HG03432 (cell line): Measurements from ENCODE around the gene HIVEP3.
"Not testable (repeated sequence)": the region's sequence is repeated elsewhere in the genome, so short reads cannot be mapped to it uniquely, and the experiment has no call there.

Experiments
- ATAC-seq: cut with Tn5 transposase; IDR thresholded peaks from one replicate; pipeline ENCODE4 v1.9.1; 2021; ENCODE audit warnings: mild to moderate bottlenecking, moderate library complexity; ENCODE audit not compliant: unreplicated experiment

Gene HIVEP3

DNA sequence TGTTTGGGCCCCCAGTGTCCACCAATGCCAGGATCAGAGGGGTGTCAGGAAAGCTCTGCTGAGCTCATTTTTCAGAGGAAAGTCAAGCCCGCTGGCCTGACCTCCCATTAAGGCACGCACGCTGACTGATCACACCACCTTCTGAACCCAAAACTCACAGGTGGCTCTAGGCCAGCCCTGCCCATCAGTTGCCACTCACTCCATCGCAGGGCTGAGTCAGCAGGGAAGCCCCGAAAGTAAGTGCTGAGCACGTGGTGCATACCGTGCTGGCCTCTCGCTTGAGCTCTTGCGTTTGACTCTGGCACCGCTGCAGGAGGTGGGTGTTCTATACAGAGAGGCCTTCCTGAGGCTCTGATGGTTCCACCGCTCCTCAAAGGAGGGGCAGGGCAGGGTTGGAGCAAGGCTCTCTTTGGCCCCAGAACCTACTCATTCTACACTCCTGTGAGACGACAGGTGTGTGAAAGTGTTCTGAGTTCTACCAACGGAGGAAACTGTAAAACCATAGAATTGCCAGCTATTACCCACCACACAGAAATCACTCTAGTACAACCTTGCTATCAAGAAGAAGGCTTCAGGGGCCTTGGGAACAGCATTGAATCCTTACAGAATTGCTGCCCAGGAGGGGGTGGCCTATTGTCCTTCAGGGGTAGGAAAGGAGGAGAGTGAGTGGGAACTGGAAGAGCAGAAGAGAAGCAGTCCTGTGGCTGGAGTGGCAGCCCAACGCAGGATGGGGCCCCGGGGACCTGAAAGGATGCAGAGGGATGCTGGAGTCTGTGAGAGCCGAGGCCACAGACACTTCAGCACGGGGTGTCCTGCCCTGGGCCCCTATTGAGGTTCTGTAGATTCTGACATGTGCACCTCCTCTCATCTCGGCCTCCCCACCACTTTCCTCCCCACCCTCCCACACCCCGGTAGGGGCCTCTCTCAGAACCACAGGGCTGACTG, 219.5 kb downstream of the HIVEP3 start:
- peak; percentile 87 for ATAC-seq

DNA sequence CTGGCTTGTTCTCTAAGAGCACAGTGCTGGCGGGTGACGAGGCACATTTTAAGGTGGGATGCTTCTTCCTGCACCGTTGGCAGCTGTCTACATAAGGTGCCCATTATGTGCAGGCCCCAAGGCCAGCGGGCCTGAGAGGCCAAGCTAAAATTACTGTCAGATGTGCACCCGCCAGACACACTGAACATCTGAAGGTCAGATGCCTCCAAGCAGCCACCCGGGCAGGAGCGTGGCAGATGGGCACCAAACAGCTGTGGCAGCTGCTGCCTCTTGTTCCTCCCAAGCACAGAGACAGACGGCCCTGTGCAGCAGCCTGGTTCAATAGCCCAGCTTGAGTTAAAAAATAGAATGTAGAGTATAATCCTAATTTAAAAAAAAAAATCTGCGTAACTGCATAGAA, 222.3 kb downstream of the HIVEP3 start:
- ATAC-seq = no peak

DNA sequence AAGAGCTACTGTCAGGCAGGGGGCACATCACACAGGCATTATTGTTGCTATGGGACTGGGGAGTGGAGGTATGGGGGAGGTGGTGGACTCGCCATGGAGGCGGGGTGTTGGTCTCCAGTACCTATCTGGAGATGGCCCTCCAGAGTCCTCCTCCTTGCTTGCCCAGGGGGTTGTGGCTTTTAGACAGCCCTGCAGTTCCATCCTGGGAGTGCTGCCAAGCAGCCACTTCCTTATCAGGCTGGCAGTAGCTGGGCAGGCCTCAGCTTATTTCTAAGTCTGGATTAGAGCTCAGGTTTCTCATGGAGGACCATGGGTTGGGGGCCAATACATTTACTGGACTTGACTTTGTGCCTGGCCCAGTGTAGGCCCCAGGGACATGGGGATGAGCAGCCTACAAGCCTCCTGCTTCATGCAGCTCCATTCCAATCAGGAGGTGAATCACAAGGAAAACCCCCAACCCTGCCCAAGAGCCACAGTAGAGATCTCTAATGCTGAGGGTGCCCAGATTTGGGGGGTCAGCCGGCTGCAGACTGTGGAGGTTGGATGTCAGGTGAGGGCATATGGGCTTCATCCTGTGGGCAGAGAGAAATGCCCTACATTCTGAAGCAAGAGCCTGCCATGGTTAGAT, 223.5 kb downstream of the HIVEP3 start:
- ATAC-seq = no peak

DNA sequence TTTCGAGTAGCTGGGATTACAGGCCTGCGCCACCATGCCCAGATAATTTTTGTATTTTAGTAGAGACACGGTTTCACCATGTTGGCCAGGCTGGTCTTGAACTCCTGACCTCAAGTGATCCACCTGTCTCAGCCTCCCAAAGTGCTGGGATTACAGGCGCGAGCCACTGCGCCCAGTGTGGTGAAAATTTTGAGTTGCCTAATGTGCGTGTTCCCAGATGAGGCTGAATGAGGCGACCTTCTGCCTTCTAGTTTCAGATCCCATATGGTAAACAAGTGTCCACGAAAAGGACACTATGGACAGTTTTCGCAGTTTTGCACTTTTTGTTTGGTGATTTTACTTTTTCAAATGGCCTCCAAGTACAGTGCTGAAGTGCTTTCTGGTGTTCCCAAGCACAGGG, 226.8 kb downstream of the HIVEP3 start:
- ATAC-seq = not testable (repeated sequence)

DNA sequence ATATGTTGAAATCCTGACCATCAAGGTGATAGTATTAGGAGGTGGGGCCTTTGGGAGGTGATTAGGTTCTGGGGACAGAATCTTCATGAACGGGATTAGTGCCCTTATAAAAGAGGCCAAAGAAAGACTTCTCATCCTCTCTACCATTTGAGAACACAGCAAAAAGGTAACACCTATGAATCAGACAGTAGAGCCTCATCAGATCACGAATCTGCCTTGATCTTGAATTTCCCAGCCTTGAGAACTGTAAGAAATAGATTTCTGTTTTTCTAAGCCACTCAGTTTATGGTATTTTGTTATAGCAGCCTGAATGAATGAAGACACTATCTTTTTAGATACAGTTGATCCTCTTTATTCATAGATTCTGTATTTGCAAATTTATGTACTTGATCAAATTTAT, 227.3 kb downstream of the HIVEP3 start:
- no peak for ATAC-seq

DNA sequence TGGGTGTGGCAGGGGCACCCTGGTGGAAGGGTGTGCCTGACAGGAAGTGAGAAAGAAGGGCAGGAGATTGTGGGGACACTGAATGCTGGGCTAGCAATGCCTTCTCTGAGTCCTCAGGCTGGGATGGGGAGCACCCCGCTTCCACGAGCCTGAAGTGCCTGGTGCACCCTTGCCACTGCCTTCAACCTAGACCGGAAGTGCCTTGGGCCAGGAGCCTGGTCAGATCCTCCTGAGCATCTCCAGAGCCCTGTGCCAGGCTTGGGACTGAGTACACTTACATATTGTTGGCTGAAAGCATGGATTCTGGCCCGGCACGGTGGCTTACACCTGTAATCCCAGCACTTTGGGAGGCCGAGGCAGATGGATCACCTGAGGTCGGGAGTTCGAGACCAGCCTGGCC, 228.4 kb downstream of the HIVEP3 start:
- no peak for ATAC-seq

DNA sequence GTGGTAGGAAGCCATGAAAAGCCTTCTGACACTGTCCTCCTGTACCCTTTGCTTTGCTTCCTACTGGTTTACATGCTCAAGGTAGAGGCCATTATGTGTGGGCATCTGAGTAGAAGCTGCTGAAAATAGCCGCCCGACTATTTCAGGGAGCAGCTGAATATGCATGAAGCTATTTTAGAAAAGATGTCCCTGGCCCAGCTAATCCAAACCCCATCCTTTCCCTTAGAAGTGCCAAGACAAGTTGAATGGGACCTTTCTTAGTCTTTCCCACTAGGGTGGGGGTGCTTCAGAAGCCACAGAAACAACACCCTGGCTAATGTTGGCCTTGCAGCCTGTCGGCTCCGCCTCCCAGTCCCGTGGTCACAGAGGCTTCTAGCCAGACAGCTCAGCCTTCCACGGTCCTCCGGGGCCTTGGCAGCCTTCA, 229.2 kb downstream of the HIVEP3 start:
- no peak for ATAC-seq

DNA sequence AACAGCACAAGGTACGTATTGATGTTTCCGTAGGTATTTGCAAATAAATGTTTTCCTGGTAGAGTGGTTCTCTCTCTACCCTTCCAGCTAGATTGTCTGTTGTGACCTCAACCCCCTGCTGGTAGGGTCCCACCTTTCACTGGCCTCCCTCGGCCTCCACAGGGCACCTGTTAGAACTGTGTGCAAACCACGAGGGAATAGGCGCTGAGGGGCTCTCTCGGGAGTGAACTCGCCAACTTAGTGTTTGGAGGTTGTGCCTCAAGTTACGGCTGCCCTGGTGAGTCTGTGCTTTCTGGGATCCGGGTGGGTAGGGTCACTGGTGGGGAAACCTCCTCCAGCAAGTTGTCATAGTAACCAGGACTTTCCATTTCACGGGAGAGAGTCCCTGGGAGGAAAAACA, 229.6 kb downstream of the HIVEP3 start:
- no peak for ATAC-seq

DNA sequence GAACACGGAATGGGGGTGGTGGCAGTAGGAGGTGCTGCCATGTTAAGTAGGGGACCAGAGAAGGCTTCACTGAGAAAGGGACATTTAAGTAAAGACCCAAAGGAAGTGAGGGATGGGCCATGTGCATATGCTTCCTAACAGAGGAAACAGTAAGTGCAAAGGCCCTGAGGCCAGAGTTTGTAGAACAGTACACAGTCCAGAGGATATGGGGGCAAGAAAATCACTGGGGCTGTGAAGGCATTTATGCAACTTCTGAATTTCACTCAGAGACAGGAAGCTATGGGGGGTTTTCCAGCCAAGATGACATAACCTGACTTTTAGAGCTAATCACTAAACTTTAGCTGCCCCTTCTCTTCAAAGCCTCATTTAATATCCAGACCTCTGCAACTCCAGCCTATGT, 231.7 kb downstream of the HIVEP3 start:
- no peak for ATAC-seq

DNA sequence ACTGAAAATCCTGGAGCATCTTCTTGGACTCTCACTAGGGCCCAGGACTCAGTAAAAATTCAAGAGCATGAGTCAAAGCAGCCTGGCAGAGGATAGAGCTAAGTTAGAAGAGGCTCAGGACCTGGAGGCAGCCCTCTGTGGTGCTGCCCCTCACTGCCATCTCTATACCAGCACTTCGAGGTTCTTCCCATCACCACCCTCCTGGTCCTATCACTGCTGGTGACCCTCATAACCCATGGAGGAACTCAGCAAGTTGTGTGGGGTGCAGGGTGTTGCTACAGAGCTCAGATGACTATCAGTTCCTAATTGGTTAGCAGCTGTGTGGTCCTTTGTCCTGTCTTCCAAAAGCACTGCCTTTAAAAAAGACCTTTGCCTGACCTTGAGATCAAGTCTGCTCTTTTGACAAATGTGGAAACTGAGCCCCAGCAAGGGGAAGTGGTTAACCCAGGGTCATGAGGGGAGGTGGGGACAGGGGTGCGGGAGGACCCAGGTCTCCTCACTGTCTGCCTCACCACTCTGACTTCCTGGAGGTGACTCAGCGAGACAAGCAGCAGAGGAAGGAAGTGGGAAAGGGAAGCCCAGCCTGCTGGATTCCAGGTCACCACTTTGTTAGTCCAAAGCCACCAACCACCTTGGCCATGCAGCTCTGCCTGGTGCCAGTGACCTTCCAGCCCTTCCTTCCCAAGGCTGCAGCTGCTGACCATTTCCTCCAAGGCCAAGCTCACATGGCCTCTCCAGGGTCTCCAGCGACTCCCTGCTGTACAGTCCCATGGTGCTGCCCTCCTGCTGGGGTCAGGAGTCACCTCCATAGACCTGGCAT, 234.8 kb downstream of the HIVEP3 start:
- no peak for ATAC-seq

DNA sequence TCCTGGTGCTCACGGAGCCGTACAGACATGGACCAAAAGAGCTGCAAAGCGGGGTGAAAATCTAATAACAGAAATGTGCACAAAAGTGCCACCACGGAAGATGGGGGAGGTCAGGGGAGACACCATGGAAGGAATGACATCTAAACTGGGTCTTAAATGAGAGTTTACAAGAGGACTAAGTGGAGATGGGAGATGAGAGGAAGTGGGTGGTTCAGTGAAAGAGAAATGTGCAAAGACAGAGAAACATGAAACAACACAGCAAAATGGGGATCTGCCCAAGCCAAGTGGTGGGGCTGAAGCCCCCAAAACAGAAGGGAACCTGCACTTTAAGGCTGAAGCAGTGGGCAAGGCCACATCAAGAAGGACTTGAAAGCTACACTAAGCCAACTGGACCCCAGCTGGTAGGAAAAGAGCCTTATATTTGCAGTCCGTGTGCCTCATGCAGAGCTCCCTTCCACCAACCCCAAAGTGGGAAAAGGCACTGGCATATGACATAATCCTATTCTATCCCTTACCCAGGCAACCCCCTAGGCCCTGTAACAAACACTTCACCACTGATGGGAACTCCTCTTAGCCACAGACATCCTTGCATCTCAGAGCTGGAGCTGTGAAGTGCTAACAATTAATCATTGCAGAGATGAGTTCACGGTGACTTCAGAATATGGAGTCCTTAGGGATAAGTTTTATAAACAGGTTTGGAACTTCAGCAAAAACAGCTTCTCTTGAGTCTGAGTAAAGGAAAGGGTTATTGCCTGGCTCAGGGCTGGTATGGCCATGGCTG, 235.7 kb downstream of the HIVEP3 start:
- no peak for ATAC-seq

DNA sequence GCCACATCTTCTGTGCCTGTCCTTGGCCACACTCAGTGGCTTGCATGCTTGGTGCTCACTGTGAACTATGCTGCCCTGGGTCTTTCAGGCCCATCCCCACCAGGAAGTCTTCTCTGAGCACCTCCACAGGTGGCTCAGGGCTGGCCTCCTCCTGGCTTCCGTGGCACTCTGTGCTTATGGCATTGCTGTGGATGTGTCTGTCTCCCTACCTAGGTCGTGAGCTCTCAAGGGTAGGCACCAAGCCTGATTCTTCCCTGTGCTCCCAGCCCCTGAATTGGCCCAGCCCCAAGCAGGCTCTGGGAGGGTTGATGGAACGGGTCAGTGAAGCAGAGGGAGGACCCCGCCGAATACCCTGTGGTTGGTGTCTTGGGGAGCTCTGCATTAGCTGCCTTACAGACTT, 236.6 kb downstream of the HIVEP3 start:
- no peak for ATAC-seq

DNA sequence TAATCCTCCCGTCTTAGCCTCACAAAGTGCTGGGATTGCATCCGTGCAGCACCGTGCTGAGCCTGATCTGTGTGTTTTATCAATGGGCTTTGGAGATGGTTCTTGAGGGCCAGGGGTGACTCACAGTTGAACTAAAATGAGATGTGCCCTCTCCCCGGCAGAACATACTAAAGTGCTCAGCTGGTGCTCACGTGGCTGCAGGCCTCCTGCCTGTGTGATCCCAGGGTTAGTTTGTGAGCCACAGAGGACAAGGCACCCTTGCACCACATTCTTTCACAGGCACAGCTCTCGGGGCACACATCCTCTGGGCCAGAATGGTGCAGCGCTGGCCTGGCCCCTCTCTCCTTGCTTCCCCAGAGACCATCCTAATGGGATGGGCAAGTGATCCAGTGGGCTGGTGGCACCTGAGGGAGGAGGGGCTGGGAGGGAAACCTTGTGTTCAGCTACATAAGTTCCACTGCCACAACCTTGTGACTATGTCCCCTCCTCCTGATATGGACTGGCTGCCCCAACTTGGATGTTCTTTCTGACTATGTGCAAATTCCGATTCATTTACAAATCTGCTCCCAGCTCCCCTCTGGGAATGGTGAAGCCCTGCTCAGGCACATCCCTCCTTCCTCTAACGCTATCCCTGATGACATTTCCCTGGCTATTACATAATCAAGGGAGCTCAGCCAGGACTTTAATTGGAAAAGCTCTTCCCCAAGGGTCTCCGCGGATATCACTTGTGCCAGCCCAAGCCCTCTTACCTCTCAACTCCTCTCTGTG, 237.2 kb downstream of the HIVEP3 start:
- no peak for ATAC-seq

DNA sequence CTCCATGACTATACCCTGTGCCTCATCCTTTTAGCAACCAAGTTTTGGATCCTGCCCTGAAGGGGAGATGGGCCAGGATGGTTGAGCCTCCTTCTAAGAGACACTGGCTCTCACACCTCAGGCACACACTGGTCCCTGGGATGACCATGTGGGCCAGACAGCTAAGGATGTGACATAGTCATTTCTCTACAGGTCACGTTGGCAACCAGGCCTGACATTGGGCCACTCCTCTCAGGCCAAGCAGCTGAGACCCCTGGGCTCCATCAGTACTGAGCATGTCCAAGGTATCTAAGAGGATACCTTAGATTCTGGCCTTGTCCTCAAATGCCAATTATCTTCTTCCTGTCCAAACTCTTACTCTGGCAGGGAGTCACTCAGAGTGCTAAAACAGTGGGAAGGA, 238.7 kb downstream of the HIVEP3 start:
- no peak for ATAC-seq

DNA sequence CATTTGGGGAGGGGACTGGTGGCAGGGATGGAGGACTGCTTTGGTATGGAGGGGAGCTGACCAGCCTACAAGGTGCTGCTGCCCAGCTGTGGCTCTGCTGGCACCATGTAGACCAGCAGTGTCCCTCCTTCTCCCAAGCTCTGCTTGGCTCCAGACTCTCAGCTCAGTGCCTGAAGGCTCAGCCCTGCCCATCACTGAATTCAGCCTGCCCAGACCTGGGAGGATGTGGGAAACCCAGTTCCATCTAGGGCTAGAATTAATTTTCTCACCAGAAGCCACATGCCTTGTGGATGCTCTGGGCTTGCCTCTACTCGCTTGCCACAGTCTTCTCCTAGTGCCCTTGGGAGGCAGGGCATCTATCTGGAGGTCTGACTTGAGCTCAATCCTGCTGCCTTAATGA, 239.2 kb downstream of the HIVEP3 start:
- no peak for ATAC-seq

DNA sequence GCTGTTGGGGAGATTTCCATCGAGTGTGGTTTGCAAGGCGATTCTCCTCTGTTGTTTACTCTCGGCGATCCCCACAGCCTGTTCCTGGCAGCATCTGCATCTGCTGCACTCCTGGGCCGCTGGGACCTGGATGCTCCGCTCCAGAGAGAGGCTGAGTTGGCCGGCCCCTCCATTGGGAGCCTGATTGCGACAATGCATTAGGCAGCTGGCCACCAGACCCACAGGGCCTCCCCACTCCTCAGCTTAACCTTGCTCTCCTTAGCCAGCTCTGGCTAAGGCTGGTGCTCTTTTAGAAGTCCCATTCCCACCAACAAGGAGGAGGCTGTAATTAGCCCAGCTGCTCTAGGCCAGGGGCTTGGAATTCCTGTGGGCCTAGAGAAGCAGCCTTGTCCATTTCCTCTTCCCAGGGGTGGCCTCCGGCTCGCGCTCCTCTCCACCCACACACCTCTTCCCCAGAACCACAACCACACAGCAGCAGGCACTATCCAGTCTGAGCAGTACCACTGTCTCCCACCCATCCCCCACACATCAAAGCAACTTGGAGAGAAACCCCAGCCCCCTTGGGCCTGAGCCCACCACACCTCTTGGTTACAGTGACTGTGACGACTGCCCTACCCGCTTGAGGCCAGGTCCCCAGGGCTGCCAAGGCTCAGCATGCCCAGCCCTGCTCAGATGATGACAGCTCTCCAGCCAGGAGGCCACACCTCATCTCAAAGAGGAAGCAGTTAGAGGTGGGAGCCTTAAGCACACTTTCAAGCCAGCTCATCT, 240.4 kb downstream of the HIVEP3 start:
- ATAC-seq = peak; percentile 61

DNA sequence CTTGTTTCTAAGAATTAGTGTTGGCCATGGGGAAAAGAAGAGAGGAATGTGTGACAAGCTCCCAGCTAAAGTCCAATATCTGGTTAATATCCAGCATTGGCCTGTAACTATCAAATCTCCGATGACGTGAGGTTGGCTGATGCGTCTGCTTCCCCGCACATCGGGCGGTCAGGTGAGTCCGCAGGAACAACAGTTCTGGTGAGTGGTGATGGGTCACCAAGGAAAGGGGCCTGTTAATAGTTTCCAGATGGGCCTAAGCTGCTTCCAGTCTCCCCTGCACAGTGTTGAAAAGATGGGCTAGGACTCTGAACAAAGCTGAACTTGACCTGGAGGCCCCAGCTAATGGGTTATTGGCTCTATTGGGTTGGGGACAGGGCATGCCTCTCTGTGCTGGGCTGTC, 241.1 kb downstream of the HIVEP3 start:
- ATAC-seq = no peak

DNA sequence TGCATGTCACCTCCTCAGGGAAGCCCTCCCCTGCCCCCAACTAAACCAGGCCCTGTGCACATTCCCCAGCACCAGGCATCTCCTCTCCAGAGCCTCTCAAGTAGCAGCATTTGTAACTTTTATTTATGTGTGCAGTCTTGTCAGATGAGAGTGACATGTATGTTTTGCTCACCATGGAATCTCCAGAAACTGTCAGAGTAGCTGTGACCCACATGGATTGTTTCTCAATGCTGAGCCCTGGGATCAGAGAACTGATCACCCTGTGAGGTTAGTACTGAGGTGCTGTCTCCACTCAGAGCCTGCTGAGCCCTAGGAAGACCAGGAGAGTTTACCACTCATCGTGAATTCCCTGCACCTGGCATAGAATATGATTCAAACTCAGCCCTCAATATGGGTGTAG, 243.3 kb downstream of the HIVEP3 start:
- no peak for ATAC-seq

DNA sequence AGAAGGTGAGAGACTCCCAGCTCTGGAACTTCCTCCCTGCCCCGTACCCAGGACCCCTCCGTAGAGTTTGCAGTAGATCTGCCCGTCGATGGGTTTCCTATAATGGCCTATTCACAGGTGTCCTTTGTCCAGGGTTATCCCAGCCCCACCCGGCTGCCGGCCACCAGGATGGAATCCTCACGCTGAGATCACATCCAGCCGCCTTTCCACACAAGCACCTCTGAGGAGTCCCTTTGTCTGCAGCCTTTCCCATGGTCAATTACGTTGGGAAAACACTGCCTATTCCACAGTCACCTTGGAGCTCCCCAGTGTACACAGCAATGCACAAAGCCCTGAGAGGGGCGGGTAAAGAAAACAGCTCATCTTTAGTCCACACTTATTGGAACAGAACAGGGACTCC, 244.2 kb downstream of the HIVEP3 start:
- no peak for ATAC-seq
